ENCODE measurements around the gene CARMIL1. TPM values are rescaled to one million over a fixed set of nuclear protein-coding genes. Genes with fewer than 3 reads are reported as not detected.

The CARMIL1 gene
- total and polyA plus RNA-seq, 2 donors from 2014 or later, result 22.3 to 51.1 TPM

DNA sequence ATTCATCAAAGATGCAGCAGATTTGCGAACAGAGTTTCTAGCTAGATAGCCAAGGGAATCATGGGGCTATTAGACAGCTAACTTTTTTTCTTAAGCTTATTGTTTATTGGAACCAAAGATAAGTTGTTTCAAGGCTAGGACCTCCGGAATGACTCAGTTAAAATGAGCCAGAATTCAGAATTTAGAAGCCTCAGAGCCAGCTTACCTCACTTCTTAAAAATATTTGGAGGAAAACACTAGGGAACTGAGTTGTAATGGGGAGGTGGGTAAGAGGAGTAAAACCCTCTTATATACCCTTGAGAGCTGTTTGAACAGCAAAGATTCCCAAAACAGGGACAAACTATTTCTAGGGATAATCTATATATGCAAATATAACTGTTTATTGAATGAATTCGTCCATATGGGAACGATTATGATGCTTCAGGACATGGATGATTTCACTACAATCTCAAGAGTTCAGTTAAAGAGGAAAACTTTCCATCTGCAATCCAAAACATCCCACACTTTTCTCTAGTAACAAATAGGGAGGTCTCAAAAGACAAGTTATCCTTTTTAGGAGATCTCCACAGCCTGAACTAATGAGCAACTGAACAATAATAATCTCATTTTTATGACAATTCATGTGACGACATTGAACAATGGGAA is 12.6 kb upstream of the CARMIL1 start:
- TF ChIP-seq, protein P1, sequence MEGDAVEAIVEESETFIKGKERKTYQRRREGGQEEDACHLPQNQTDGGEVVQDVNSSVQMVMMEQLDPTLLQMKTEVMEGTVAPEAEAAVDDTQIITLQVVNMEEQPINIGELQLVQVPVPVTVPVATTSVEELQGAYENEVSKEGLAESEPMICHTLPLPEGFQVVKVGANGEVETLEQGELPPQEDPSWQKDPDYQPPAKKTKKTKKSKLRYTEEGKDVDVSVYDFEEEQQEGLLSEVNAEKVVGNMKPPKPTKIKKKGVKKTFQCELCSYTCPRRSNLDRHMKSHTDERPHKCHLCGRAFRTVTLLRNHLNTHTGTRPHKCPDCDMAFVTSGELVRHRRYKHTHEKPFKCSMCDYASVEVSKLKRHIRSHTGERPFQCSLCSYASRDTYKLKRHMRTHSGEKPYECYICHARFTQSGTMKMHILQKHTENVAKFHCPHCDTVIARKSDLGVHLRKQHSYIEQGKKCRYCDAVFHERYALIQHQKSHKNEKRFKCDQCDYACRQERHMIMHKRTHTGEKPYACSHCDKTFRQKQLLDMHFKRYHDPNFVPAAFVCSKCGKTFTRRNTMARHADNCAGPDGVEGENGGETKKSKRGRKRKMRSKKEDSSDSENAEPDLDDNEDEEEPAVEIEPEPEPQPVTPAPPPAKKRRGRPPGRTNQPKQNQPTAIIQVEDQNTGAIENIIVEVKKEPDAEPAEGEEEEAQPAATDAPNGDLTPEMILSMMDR (IDR thresholded peaks at IDR 0.05; ENCODE audit: borderline replicate concordance, extremely low read depth, insufficient read depth), result no peak
- no peaks in the 10 kb centered on the region for H3K36me3 ChIP-seq (ENCODE audit: control insufficient read depth in 2 of 3, insufficient read depth in 3 of 3, low read length in 3 of 3)
- DNase-seq, result no peak
- H3K9ac ChIP-seq (ENCODE audit: low read length in 3 of 3), result no peak overlapping the region
- no peaks in the 10 kb centered on the region for H3K27me3 ChIP-seq (ENCODE audit: control insufficient read depth, insufficient read depth, low read length)
- intact Hi-C loops (cut with DNase I), result no loop called here
- no peaks in the 10 kb centered on the region for H3K9me3 ChIP-seq (ENCODE audit: control insufficient read depth in 2 of 3, insufficient read depth in 1 of 3, low read length in 3 of 3)
- no peak overlapping the region for H3K4me3 ChIP-seq (ENCODE audit: low read length in 3 of 3)
- no peak overlapping the region for H3K27ac ChIP-seq (ENCODE audit: low read depth in 2 of 2, low read length in 2 of 2)
- FAIRE-seq, result no peak
- H3K4me1 ChIP-seq (ENCODE audit: control insufficient read depth in 2 of 3, insufficient read depth in 2 of 3, low read depth in 1 of 3, low read length in 3 of 3), result no peaks in the 10 kb centered on the region

DNA sequence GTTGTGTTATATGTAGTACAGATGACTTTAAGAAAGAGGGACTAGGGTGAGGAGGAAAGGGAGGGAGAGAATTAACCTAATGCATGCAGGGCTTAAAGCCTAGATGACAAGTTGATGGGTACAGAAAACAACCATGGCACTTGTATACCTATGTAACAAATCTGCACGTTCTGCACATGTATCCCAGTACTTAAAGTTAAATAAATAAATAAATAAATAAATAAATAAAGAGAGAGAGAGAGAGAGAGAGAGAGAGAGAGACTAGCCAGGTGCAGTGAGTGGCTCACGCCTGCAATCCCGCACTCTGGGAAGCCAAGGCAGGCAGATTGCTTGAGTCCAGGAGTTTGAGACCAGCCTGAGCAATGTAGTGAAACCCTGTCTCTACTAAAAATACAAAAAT is 11.5 kb upstream of the CARMIL1 start:
- H3K27me3 ChIP-seq (ENCODE audit: control insufficient read depth, insufficient read depth, low read length), result no peaks in the 10 kb centered on the region

DNA sequence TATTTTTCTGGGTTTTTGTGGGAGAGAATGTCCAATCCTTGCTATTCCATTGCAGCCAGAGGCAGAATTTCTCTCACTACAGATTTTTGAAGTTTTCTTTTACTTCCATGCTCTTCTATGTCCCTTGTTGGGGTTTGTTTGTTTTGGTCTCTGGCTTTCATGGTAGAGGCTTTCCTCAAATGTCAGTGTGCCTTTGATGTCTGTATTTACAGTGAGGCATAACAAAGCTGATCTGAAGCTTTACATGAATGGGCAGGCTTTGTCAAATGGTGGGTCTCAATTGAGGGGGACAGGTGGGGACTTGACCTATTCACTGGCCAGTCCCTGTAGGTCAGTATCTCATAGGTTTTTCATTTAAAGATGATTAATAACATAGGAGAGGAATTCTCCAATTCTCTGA is 8.6 kb upstream of the CARMIL1 start:
- TF ChIP-seq, protein P1 (IDR thresholded peaks at IDR 0.05; ENCODE audit: borderline replicate concordance, extremely low read depth, insufficient read depth), result no peak
- Histone ChIP-seq H3K4me3 (ENCODE audit: low read length in 3 of 3) (no peak overlapping the region), H3K9me3 (ENCODE audit: control insufficient read depth in 2 of 3, insufficient read depth in 1 of 3, low read length in 3 of 3) (no peaks in the 10 kb centered on the region), H3K27ac (ENCODE audit: low read depth in 2 of 2, low read length in 2 of 2) (no peak overlapping the region), H3K27me3 (ENCODE audit: control insufficient read depth, insufficient read depth, low read length) (no peaks in the 10 kb centered on the region), H3K9ac (ENCODE audit: low read length in 3 of 3) (no peak overlapping the region), H3K36me3 (ENCODE audit: control insufficient read depth in 2 of 3, insufficient read depth in 3 of 3, low read length in 3 of 3) (no peaks in the 10 kb centered on the region), H3K4me1 (ENCODE audit: control insufficient read depth in 2 of 3, insufficient read depth in 2 of 3, low read depth in 1 of 3, low read length in 3 of 3) (no peaks in the 10 kb centered on the region)
- FAIRE-seq, result no peak
- DNase-seq, result peak in 1 of 5 donors; percentile 15
- intact Hi-C loops (cut with DNase I), result no loop called here

More for the DNA sequence above, 11.5 kb upstream of the CARMIL1 start:
- intact Hi-C loops (cut with DNase I), result no loop called here
- TF ChIP-seq, protein P1 (IDR thresholded peaks at IDR 0.05; ENCODE audit: borderline replicate concordance, extremely low read depth, insufficient read depth), result no peak
- FAIRE-seq (no peak), DNase-seq (no peak)
- Histone ChIP-seq H3K27ac (ENCODE audit: low read depth in 2 of 2, low read length in 2 of 2) (no peak overlapping the region), H3K36me3 (ENCODE audit: control insufficient read depth in 2 of 3, insufficient read depth in 3 of 3, low read length in 3 of 3) (no peaks in the 10 kb centered on the region), H3K4me3 (ENCODE audit: low read length in 3 of 3) (no peak overlapping the region), H3K9ac (ENCODE audit: low read length in 3 of 3) (no peak overlapping the region), H3K9me3 (ENCODE audit: control insufficient read depth in 2 of 3, insufficient read depth in 1 of 3, low read length in 3 of 3) (no peaks in the 10 kb centered on the region), H3K4me1 (ENCODE audit: control insufficient read depth in 2 of 3, insufficient read depth in 2 of 3, low read depth in 1 of 3, low read length in 3 of 3) (no peaks in the 10 kb centered on the region)

DNA sequence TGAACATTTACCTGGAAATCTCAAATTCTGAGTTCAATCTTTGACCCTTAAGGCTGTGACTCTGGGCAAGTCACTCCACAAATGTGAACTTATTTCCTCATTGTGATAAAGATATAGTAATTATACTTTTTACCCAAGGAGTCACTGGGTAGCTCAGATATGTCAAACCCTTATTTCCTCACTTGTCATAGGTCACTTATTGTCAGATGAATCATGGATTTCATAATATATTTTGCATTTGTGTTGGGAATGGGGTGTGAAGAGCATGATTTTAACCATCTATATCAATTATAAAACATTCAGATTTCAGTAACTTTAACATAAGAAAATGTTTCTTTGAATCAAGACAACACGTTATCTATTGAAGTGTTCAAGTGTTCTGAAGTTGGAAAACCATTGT is 3.7 kb upstream of the CARMIL1 start:
- Histone ChIP-seq H3K9ac (ENCODE audit: low read length in 3 of 3) (no peak overlapping the region), H3K4me3 (ENCODE audit: low read length in 3 of 3) (no peak overlapping the region), H3K36me3 (ENCODE audit: control insufficient read depth in 2 of 3, insufficient read depth in 3 of 3, low read length in 3 of 3) (no peaks in the 10 kb centered on the region), H3K4me1 (ENCODE audit: control insufficient read depth in 2 of 3, insufficient read depth in 2 of 3, low read depth in 1 of 3, low read length in 3 of 3) (peaks cover 0 to 6% (median 4%) of the 10 kb centered on the region in 3 donors), H3K27me3 (ENCODE audit: control insufficient read depth, insufficient read depth, low read length) (no peaks in the 10 kb centered on the region), H3K9me3 (ENCODE audit: control insufficient read depth in 2 of 3, insufficient read depth in 1 of 3, low read length in 3 of 3) (no peaks in the 10 kb centered on the region), H3K27ac (ENCODE audit: low read depth in 2 of 2, low read length in 2 of 2) (no peak overlapping the region)
- intact Hi-C loops (cut with DNase I), result no loop called here
- TF ChIP-seq, protein P1 (IDR thresholded peaks at IDR 0.05; ENCODE audit: borderline replicate concordance, extremely low read depth, insufficient read depth), result no peak
- no peak for FAIRE-seq
- DNase-seq, result no peak

Data from kidney (tissue), 14 donors.